ENCODE measurements around the gene N4BP3. TPM values are rescaled to one million over a fixed set of nuclear protein-coding genes. Genes with fewer than 3 reads are reported as not detected.

The N4BP3 gene
- polyA plus RNA-seq, 4 donors = 4.0 to 5.2 (median 4.5) TPM

GRCh38 chr5:178143901-178144300, 30.6 kb downstream of the N4BP3 start:
- DNase-seq (ENCODE audit: low read depth in 4 of 4, low spot score in 3 of 4) = no peak

GRCh38 chr5:178145965-178146820, 32.9 kb downstream of the N4BP3 start:
- DNase-seq (ENCODE audit: low read depth in 4 of 4, low spot score in 3 of 4) = no peak

- DNase-seq (ENCODE audit: low read depth in 4 of 4, low spot score in 3 of 4) = no peak
Observed at GRCh38 chr5:178147406-178147805, 34.1 kb downstream of the N4BP3 start.

- DNase-seq (ENCODE audit: low read depth in 4 of 4, low spot score in 3 of 4) = no peak
Observed at GRCh38 chr5:178149199-178149932, 36.0 kb downstream of the N4BP3 start.

- DNase-seq (ENCODE audit: low read depth in 4 of 4, low spot score in 3 of 4) = no peak
Observed at GRCh38 chr5:178150977-178151734, 37.8 kb downstream of the N4BP3 start.

- DNase-seq (ENCODE audit: low read depth in 4 of 4, low spot score in 3 of 4) = no peak
Observed at GRCh38 chr5:178152491-178153444, 39.4 kb downstream of the N4BP3 start.

- peak; percentile 95 to 98 (median 98) for DNase-seq (ENCODE audit: low read depth in 4 of 4, low spot score in 3 of 4)
Observed at GRCh38 chr5:178153530-178154340, 40.4 kb downstream of the N4BP3 start, which contains the start of gene NHP2. TSS of gene NHP2 (minus strand) at chr5:178153885. CDS start at chr5:178153817, 68 bp downstream.

GRCh38 chr5:178155065-178155464, 41.7 kb downstream of the N4BP3 start:
- DNase-seq (ENCODE audit: low read depth in 4 of 4, low spot score in 3 of 4) = no peak

- DNase-seq (ENCODE audit: low read depth in 4 of 4, low spot score in 3 of 4) = no peak
Observed at GRCh38 chr5:178160176-178160575, 46.8 kb downstream of the N4BP3 start.

- DNase-seq (ENCODE audit: low read depth in 4 of 4, low spot score in 3 of 4) = no peak
Observed at GRCh38 chr5:178162481-178162880, 49.1 kb downstream of the N4BP3 start.

- DNase-seq (ENCODE audit: low read depth in 4 of 4, low spot score in 3 of 4) = peak; percentile 68 to 83 (median 76)
Observed at GRCh38 chr5:178163772-178164735, 50.7 kb downstream of the N4BP3 start.

- DNase-seq (ENCODE audit: low read depth in 4 of 4, low spot score in 3 of 4) = no peak
Observed at GRCh38 chr5:178165581-178165980, 52.2 kb downstream of the N4BP3 start.

GRCh38 chr5:178170455-178170854, 57.1 kb downstream of the N4BP3 start:
- DNase-seq (ENCODE audit: low read depth in 4 of 4, low spot score in 3 of 4) = no peak

- DNase-seq (ENCODE audit: low read depth in 4 of 4, low spot score in 3 of 4) = no peak
Observed at GRCh38 chr5:178174456-178174855, 61.1 kb downstream of the N4BP3 start.

Measured in right renal pelvis (tissue), 4 donors.